ENCODE results near the gene MYL7. TPM values are rescaled to one million over a fixed set of nuclear protein-coding genes. Genes with fewer than 3 reads are reported as not detected.

The MYL7 gene
- total RNA-seq, 1 experiment from 2014 or later = 1.4 TPM

DNA sequence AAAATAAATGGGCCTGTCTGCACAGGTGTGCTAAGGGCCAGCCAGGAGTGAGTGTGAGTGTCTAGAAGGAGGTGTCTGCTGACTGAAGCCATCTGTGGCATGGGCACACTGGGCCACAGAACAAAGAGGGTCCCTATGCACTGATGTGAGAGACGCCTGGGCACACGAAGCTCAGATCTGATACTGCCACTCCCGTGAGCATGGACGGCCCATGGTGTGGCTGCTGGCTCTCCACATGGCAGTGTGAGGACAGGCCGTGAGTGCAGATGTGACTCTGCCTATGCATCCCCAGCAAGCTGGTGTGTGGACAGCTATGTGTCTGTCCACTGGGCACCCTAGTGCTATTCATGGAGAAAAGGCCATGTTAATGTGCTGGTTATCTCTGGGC lies 12.8 kb upstream of the MYL7 start:
- in situ Hi-C loops (cut with HindIII; ENCODE audit: low sequenced_read_pairs) = no loop called here
- no peak for DNase-seq (ENCODE audit: low spot score)

DNA sequence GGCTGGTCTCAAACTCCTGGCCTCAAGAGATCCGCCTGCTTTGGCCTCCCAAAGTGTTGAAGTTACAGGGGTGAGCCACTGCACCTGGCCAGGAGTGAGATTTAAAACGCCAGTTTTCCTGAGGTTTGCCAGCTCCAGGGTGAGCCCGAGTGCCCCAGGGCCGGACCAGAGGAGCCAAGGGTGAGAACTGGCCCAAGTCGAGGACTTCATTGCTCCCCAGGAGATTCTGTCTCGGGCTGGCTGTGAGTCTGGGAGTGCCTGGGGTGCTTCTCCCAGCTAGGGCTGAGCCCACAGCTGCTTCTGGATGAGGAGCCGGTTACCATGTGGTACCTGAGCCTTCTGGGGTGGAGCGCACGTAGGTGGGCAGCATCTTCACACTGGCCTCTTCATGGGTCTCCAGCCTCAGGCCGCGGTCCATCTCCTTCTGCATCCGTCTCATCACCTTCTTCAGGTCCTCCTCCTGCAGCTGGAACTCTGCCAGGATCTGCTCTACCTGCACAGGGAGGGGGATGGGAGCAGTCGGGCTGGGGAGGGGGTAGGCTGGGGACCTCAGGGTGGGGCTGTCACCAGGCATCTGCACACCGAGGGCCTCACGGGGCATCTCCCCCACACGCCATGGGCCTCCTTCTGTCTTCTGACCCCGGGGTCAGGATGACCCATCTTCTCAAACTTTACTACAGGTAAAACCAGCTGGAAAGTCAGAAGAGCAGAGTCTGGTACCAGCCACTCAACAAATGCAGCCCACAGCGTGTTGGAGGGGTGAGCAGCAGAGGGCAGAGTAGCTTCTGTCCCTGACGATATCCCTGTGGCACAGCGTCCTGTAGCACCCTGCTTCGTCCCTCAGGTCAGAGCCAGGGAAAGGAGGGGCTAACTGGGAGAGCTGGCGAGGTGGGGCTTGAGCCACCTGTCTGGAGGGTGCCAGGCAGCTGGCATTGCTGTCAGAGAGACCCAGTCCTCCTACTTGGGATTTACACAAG lies 12.1 kb upstream of the MYL7 start:
- DNase-seq (ENCODE audit: low spot score) = peak; percentile 39
- in situ Hi-C loops (cut with HindIII; ENCODE audit: low sequenced_read_pairs) = no loop called here

DNA sequence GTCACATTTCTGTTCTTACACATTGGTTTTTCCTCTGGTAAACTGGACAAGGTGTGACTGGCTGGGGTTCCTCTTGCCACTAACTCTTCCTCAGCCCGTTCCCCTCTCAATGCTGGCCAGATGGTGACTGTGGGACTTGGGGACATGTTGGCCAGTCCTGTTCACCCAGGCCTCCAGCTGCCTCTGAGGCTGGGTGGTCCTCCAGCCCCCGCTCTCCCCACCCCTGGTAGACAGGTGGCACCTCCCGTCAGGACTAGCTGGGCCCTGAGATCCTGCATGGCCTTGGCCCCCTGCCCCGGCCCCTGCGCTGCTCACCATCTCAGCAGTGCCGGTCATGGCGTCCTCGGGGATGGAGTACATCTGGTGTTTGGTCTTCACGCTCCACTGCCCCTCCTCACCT lies 10.8 kb upstream of the MYL7 start:
- in situ Hi-C loops (cut with HindIII; ENCODE audit: low sequenced_read_pairs) = no loop called here
- DNase-seq (ENCODE audit: low spot score) = no peak

DNA sequence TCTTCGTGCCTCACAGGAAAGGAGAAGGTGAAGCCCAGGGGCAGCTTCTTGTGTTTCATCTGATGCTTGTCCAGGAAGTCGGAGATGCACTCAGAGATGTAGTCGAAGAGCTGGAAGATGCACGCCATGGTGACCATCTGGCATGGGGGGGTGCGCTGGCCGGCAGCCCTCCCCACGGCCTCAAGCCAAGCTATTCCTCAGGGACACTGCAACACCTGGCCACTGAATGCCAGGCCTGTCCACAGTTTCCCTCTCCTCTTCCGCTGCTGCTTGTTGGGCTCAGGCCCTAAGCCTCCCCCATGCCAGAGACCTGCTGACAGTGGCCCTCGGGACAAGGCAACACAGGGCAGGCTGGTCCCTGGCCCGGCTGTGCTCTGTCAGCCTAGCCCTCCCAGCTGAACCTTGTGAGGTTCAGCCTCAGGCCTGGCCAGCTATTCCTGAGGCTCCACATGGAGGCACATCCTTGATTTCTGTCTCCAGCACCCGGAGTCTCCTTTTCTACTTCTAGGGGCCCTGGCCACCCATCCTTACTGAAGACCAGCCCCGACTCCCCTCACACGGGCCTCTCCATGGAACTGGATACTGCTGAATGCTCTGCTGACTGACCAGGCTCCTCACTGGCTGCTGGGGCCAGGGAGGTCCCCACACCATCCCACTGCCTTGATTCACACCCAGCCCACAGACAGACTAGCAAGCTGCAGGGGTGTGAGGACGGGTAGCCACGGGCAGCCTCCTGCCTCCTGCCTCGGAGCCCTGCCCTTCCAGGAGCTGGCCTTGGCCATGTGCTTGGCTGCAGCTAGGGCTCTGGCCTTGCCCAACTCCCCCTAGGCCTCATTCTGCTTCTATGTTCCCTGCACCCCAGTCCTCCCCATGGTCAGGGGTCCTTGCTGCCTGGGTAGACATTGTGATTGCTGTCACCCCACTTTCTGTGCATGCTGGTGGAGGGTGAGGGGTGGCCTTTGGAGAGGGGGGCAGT lies 10.1 kb upstream of the MYL7 start:
- peak; percentile 66 for DNase-seq (ENCODE audit: low spot score)
- in situ Hi-C loops (cut with HindIII; ENCODE audit: low sequenced_read_pairs) = no loop called here

DNA sequence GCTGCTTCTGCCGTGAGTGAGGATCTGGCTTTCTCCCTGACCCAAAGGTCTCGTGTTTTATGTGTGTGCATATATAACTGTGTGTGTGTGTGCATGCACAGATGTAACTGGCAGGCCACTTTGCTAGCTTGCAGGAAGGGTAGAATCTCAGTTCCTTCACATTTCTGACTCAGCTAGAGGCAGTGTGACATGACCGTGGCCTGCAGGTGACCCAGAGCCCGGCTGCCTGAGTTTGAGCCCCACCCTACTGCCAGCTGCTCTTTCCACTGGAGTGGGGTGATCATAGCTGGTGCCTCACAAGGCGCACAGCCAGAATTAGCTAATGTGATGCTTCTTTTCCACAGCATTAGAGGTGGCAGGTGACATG lies 9.3 kb upstream of the MYL7 start:
- DNase-seq (ENCODE audit: low spot score) = no peak
- in situ Hi-C loops (cut with HindIII; ENCODE audit: low sequenced_read_pairs) = no loop called here

DNA sequence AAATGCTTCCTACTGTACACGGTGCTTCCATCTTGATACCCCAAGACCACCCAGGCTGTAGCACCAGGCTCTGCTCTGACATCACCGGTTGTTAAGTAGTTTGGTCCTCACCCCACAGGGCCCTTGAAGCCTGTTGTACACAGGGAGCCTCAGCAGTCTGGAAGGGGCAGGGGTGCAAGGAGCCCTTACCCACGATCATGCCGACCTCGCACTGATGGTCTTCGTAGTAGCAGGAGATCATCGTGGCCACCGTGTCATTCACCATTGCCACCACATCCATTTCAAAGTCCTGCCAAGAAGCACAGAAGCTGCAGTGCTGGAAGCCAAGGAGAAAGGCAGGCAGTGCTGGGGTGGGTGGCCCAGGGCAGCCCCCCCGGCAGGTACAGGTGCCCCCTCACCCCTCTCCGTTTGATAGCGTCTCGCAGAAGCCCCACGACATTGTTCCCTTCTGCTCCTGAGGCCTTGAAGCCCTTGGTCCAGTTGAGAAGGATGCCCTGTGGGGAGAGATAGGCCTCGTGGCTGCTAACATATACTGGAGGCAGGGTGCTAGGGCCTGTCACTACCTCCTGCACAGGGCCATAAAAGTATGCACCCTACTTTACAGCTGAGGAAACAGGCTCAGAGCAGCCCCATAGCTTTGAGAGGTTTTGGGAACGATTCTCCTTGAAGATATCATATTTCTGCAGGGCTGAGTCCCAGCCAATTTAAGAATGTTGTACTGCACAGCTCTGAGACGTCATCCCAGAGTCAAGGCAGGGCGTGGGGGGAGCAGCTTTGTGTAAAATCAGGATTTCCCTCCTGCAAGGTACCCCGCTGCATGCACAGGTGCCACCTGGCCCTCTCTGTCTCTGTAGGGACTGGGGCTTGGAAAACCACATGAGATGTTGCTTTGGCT lies 8.7 kb upstream of the MYL7 start:
- DNase-seq (ENCODE audit: low spot score) = no peak
- in situ Hi-C loops (cut with HindIII; ENCODE audit: low sequenced_read_pairs) = no loop called here

DNA sequence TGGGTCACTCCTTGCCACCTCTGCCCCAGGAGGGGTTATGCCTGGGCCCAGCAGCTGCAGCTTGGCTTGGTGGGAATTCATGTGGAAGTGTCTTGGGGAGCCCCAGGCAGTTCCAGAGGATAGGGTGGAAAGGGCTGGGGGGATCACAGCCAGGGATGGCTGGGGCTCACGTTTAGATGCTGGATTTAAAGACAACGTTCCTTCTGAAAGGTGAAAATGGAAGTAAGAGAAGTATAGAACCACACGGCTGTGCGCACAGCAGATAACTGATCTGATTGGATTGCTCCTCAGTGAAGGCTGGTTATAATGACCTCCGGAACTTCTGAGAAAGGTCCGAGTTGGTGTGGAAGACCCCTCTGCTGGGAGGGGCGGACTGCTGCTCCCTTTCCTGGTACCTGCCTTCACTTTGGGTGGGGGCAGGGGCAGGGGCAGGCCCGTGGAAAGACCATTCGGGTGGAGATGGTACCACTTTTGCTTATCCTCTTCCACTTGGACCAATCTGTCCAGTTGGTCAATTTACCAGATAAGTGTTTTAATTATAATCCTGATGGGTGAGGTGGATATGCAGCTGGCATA lies 7.9 kb upstream of the MYL7 start:
- in situ Hi-C loops (cut with HindIII; ENCODE audit: low sequenced_read_pairs) = no loop called here
- no peak for DNase-seq (ENCODE audit: low spot score)

DNA sequence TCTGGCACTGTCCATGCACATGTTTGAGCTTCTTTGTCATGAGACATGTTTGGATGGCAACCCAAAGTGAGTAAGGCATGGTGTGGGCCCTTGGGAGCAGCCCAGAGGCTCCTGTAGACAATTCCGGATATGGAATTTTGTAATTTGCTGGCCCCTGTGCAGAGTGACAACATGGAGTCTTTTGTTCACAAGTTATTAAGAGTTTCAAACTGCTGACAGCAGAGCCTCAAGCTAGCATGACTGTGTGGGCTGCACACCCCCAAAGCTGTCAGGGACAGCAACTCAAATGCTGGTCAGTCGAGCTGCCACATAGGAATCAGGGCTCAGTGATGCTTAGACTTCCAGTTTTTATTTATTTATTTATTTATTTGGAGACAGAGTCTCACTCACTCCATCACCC lies 7.0 kb upstream of the MYL7 start:
- in situ Hi-C loops (cut with HindIII; ENCODE audit: low sequenced_read_pairs) = no loop called here
- no peak for DNase-seq (ENCODE audit: low spot score)

DNA sequence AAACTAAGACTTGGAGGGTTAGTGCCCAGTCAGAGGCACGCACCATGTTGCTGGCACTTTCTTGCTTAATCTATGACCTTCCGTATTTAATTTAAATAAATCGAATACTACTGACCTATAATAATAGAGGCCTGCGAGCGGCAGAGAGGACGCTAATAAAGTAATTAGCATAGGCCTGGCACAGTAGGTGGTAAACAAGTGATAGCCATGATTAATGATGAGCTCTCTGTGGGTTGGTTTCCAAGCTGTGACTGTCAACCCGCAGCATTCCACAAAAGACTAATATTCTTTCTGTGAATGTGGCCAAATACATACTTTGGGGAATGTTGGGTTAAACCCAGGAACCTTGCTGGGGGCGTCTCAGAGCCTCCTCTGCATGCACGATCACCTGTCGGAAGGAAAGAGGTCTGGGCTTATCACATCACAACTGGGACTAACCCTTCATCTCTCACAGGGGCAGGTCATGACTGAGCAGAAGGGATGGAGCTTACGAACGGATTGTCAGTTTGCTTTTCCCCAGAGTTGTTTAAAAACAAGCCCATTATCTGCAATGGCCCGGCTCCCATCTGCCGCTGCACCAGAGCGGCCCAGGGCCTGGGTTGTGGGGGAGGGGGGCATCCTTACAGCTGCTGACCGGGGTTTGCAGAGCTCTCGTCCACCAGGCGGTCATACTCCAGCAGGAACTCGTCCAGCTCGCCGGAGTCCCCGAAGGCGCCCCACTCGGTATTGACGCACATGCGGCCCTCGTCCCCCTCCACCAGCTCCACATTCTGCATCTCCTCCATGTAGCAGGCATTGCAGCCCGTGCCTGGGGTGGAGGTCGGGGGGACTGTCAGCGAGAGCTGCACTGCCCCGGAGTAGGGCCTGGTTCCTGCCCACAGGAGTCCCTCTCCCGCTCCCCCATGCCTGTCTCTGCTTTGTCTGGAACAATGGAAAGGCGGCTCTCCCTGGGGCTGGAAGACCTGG lies 6.2 kb upstream of the MYL7 start:
- in situ Hi-C loops (cut with HindIII; ENCODE audit: low sequenced_read_pairs) = no loop called here
- no peak for DNase-seq (ENCODE audit: low spot score)

DNA sequence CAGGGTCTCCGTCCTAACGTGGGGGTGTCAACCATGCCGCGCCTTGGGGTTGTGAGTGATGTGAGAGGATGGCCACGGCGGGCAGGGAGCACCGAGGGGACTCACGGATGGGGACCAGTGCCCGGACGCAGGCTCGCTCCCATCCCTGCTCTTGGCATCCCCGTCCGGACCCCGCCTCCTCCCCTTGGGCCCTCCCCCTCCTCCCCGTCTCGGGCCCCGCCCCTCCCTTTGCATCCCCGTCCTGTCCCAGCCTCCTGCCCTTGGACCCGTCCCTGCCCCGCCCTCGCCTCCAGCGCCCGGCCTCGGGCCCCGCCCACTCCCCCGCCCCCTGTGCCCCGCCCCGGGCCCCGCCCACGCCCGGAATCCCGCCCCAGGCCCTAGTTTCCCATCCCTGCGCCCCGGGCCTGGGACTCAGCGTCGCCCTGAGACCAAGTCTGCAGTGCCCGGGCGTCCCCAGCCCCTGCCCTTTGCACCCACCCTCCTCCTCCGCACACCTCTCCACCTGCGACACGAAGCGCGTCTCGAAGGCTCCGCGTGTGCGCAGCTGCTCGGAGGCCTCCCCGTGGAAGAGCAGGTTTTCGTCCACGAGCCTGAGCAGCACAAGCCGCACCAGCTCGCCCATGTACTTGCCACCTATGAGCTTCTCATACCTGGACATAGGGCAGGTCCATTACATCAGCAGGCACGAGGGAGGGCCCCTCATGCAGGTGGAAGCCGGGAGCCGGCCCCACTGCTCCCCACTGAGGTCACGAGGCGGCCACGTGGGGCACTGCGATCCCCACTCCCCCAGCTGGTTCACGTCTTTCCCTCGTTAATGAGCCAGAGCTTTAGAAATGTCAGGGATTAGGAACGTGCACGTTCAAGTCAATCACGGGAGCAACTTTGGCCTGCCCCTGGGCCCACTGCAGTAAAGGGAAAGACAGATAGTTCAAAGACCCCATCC lies 5.1 kb upstream of the MYL7 start:
- in situ Hi-C loops (cut with HindIII; ENCODE audit: low sequenced_read_pairs) = no loop called here
- DNase-seq (ENCODE audit: low spot score) = peak; percentile 67

DNA sequence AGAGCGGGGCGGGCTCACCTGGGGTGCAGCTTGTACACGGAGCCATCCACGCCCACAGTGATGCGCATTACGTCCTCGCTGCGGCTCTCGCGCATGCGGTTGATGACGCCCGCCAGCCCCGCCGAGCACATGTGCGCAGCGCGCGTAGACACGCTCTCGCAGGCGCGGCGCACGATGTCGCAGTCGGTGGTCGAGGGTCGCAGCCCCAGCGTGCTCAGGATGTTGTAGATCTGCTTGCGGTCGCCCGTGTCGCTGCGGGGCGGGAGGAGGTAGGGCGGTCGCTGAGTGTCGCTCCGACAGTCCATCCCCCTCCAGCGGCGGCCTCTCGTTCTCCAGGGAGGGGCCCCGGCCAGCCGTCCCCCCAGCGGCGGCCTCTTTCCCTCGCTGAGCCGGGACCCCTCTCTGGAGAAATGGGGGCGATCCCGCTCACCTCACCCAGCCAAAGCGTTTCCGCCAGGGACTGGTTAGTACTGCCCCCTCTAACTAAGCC lies 4.4 kb upstream of the MYL7 start:
- no peak for DNase-seq (ENCODE audit: low spot score)
- in situ Hi-C loops (cut with HindIII; ENCODE audit: low sequenced_read_pairs) = no loop called here

DNA sequence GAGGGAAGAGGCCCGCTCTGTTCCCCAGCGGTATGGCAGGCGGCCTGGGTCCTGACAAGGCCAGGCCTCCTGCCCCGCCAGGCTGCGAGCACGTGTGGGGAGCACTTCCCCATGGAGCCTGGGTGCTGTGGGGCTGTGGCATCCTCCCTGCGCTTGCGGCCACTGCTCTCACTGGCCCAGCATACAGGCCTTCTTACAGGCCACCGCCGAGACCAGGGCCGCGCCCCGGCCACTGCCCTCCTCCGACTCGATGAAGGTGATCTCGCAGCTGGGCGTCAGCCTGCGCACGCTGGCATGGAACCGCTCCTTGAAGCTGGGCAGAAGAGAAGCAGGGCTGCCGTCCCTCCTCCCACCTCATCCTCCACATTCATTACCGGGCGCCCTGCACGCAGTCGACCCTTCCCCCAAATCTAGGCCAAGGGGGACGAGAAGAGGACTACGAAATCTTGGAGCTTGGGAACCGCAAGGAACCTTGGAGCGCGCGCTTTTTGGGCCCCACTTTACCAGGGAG lies 3.9 kb upstream of the MYL7 start:
- no peak for DNase-seq (ENCODE audit: low spot score)
- in situ Hi-C loops (cut with HindIII; ENCODE audit: low sequenced_read_pairs) = no loop called here

DNA sequence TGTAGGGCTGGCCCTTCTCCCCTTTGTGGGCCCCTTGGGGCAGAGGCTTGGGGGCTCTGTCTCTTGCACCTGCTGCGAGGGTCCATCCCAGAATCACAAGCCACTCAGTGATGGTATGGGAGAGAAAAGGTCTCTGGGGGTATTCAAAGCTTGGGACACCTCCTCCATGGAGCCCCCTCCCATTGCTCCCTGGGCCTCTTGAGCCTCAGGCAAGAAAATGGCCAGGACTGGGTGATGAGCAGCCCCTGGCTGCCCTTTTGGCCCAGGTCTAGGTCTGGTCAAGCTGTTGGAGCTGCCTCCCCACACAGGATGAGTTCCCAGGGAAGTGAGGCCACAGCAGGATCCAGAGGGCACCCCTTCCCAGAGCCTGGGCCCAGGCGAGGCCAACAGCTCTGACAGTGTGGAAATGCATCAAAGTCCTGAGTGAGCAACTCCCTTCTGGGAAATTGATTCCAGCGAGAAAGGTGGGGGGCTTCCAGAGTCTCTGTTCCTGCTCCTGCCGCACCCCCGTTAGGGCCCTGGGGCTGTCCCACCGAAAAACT lies 3.4 kb upstream of the MYL7 start:
- in situ Hi-C loops (cut with HindIII; ENCODE audit: low sequenced_read_pairs) = no loop called here
- DNase-seq (ENCODE audit: low spot score) = no peak

DNA sequence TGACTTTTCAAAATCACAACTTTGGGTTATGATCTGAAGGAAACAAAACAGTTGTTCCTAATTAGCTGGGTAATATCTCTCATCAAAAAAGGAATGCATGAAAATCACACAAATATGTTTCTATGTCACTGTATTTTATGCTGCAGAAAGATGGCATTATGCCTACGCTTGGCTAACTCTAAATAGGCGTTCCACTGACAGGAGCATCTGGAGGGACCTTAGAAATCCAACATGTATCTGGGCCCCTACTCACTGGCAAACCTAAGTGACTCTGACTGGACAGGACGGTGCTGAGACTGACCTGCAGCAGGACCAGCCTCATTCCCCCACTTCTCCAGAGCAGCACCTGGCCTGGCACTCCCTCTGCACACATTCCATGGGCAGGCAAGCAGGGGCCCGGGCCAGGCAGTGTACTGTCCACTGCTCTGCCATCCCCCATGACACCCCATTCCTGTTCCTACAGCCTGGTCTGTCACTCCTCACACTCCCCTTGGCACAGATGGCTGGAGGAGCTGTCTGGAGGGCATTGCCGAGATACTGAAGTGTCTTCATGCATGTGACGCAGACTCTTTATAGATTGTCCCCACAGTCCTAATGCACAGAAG lies 2.6 kb upstream of the MYL7 start:
- DNase-seq (ENCODE audit: low spot score) = no peak
- in situ Hi-C loops (cut with HindIII; ENCODE audit: low sequenced_read_pairs) = no loop called here

DNA sequence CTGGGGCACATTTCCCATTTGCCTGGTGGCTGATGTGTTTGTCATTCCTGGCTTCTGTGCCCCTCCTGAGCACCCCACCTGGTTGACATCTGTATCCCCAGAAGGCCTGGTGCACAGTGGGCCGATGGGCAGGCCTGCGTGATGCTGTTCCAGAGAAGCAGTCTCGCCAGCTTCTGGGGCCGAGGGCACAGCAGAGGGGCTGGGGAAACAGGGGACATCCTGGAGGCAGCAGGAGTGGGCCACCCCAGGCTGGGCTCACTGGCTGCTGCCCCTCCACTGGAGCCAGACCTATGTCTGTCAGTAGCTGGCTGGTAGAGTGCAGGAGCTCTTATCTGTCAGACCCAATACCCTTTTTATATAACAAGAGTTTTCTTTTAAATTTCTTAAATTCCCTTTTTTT lies 896 bp upstream of the MYL7 start:
- DNase-seq (ENCODE audit: low spot score) = no peak
- in situ Hi-C loops (cut with HindIII; ENCODE audit: low sequenced_read_pairs) = no loop called here

DNA sequence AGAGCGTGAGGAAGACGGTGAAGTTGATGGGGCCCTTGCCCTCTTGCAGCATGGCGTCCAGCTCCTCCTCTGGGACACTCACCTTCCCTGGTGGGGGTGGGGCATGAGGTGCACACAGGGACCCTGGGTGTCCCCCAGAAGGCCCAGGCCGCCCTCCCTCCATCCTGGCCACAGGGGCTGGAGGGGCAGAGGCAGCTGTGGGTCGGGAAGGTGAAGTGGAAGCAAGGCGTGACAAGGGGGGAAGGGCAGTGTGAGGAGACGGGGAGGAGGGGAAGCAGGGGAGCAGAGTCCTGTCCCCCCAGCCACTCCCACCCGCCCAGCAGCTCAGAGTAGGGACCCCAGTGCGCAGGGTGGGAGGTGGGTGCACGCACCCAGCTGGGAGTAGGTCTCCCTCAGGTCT lies 791 bp downstream of the MYL7 start:
- in situ Hi-C loops (cut with HindIII; ENCODE audit: low sequenced_read_pairs) = no loop called here
- no peak for DNase-seq (ENCODE audit: low spot score)
